Measurements from ENCODE around the gene GARIN5A.
"Not testable (repeated sequence)": the region's sequence is repeated elsewhere in the genome, so short reads cannot be mapped to it uniquely, and the experiment has no call there.

GARIN5A gene

DNA sequence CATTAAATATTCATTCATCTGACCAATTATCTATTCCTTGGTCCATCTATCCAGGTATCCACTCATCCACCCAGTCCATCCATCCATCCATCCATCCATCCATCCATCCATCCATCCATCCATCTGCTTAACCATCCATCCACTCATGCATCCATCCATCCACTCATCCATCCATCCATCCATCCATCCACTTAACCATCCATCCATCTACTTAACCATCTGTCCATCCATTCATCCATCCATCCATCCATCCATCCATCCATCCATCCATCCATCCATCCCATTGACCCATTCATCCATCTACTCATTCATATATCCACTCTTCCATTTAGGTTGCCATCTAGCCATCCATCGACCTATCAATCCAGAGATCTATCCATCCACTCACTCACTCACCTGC is 32.6 kb downstream of the GARIN5A start:
- DNase-seq (ENCODE audit: low read depth): no peak
- TF ChIP-seq, protein P1, sequence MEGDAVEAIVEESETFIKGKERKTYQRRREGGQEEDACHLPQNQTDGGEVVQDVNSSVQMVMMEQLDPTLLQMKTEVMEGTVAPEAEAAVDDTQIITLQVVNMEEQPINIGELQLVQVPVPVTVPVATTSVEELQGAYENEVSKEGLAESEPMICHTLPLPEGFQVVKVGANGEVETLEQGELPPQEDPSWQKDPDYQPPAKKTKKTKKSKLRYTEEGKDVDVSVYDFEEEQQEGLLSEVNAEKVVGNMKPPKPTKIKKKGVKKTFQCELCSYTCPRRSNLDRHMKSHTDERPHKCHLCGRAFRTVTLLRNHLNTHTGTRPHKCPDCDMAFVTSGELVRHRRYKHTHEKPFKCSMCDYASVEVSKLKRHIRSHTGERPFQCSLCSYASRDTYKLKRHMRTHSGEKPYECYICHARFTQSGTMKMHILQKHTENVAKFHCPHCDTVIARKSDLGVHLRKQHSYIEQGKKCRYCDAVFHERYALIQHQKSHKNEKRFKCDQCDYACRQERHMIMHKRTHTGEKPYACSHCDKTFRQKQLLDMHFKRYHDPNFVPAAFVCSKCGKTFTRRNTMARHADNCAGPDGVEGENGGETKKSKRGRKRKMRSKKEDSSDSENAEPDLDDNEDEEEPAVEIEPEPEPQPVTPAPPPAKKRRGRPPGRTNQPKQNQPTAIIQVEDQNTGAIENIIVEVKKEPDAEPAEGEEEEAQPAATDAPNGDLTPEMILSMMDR (conservative IDR thresholded peaks at IDR 0.05; ENCODE audit: low read length): no peak
- H3K4me3 ChIP-seq (ENCODE audit: low read length): no peak overlapping the region

DNA sequence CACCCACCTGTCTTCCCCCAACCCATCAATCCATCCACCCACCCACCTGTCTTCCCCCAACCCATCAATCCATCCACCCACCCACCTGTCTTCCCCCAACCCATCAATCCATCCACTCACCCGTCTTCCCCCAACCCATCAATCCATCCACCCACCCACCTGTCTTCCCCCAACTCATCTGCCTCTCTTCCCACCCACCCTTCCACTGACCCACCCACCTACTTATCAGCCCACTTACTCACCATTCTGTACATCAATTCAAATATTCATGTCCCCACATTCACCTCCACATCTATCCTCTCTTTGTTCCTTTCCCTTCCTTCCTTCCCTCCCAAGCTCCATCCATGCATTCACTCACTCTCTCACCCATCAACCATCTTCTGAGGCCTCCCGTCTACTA is 37.5 kb downstream of the GARIN5A start:
- not testable (repeated sequence) for H3K4me3 ChIP-seq (ENCODE audit: low read length); DNase-seq (ENCODE audit: low read depth)

DNA sequence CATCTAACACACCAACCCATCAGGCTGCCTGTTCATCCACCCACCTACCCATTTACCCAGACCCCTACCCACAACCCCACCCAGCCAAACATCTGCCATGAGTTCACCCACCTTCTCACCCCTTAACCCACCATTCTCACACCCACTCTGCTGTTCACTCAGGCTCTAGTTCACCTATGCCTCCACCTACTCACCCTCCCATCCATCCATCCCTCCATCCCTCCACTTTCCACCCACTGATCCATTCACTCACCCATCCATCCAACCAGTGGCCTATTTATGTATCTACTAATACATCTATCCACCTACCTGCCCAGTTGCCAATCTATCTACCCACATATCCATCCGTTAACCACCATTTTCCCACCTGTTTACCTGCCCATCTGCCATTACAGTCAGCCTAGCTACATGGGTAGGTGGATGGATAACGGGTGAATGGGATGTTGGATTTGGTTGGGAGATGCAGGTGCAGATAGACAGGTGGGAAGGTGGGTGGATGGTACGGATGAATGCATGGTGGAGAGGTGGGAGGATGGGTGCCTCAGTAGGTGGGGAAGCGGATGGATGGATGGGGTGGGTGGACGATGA is 38.7 kb downstream of the GARIN5A start:
- H3K4me3 ChIP-seq (ENCODE audit: low read length): no peak overlapping the region
- TF ChIP-seq, protein P1 (conservative IDR thresholded peaks at IDR 0.05; ENCODE audit: low read length): no peak

DNA sequence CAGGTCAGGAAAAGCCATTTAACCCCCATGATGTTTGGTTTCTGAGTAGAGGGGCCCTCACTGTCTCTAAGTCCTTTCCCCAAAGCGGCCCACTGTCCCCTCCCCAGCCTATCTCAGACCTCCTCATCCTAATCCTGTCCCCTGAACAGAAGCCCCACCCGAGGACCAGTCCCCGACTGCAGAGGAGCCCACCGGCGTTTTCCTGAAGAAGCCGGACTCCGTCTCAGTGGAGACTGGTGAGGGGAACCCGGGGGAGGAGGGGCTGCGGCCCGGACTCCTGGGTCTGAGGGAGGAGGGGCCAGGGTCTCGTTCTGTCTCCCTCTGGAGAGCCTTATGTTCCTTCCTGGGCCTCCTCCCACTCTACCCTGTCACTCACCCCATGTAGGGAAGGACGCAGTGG is 41.0 kb downstream of the GARIN5A start:
- H3K4me3 ChIP-seq (ENCODE audit: low read length): no peak overlapping the region
- no peak for DNase-seq (ENCODE audit: low read depth)
- TF ChIP-seq, protein P1 (conservative IDR thresholded peaks at IDR 0.05; ENCODE audit: low read length): no peak

More for the DNA sequence above, 38.7 kb downstream of the GARIN5A start:
- DNase-seq (ENCODE audit: low read depth): no peak

DNA sequence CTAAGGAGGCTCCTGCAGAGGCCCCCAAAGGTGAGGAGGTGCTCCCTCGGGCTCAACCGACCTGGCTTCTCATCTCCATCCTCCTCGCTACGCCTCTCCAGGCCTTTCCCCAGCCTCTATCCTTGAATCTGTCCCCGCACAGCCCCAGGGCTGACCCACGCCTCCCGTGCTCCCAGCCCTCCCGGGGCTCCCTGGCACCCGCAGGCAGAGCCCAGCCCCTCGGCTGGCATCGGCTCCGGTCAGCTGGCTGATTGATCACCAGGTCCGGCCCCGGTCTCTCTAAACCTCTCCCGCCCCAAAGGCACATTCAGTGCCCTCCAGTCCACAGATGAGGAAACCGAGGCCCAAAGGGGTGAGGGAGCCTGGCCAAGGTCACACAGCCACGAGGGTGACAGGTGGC is 41.4 kb downstream of the GARIN5A start:
- H3K4me3 ChIP-seq (ENCODE audit: low read length): no peak overlapping the region
- DNase-seq (ENCODE audit: low read depth): no peak
- TF ChIP-seq, protein P1 (conservative IDR thresholded peaks at IDR 0.05; ENCODE audit: low read length): no peak

DNA sequence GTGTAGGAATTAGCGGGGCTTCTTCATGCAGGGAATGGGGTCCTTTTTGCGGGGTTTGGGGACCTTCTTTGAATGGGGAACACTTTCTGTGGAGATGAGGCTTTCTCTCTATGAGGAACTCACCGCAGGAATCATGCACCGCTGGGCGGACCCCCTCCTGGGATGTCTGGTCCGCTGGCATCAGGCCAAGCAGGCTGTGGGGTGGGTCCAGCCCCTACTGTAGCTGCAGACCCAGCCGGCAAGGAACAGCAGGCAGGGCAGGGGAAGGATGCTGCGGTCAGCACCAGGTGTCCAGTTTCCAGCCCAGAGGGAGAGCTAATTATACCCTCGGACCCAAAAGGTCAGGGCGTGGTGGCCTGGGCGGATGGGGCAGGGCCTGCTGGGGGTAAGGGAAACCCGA is 42.1 kb downstream of the GARIN5A start:
- no peak overlapping the region for H3K4me3 ChIP-seq (ENCODE audit: low read length)
- no peak for DNase-seq (ENCODE audit: low read depth)
- TF ChIP-seq, protein P1 (conservative IDR thresholded peaks at IDR 0.05; ENCODE audit: low read length): no peak

DNA sequence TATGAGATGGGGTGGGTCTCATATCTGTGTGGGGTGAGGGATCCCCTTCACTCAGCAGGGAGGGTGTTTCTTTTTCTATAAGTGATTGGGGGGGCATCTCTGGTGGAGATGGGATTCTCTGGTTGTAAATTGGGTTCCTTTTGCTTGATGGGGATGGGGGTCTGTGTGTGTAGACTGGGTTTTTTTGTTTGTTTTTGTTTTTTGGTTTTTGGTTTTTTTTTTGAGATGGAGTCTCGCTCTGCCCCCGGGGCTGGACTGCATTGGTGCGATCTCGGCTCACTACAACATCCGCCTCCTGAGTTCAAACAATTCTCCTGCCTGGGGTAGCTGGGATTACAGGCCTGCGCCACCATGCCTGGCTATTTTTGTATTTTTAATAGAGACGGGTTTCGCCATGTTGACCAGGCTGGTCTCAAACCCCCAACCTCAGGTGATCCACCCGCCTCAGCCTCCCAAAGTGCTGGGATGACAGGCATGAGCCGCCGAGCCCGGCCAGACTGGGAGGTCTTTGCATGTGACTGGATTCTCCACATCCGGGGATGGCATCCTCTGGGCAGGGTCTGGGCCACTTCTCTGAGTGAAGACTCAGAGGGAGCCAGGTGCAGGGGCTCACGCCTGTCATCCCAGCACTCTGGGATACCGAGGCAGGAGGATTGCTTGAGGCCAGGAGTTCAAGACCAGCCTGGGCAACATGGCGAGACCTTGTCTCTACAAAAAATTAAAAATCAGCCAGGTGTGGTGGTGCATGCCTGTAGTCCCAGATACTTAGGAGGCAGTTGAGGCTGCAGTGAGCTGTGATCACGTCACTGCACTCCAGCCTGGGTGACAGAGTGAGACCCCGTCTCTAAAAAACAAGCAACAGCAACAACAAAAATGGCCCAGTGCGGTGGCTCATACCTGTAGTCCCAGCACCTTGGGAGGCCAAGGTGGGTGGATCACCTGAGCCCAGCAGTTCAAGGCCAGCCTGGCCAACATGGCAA is 43.2 kb downstream of the GARIN5A start:
- no peak overlapping the region for H3K4me3 ChIP-seq (ENCODE audit: low read length)
- no peak for DNase-seq (ENCODE audit: low read depth)
- TF ChIP-seq, protein P1 (conservative IDR thresholded peaks at IDR 0.05; ENCODE audit: low read length): no peak
